ENCODE measurements around the gene GNPDA1.

The GNPDA1 gene

GRCh38 chr5:142020122-142020659 lies 7.4 kb upstream of the GNPDA1 start:
- TF ChIP-seq SIN3A (IDR thresholded peaks at IDR 0.05; ENCODE audit: borderline replicate concordance, insufficient read depth, low read length) (no peak), FOXP2 (optimal IDR thresholded peaks at IDR 0.05; ENCODE audit: borderline replicate concordance, extremely low read depth, extremely low read length, insufficient read depth) (no peak), TAF1 (IDR thresholded peaks at IDR 0.05; ENCODE audit: borderline replicate concordance, insufficient read depth, low read length) (no peak), POLR2AphosphoS5 (IDR thresholded peaks at IDR 0.05; ENCODE audit: low read depth, low read length) (no peak), REST (IDR thresholded peaks at IDR 0.05; ENCODE audit: insufficient read depth in 1 of 2, low read depth in 2 of 2, low read length in 2 of 2) (no peak)

GRCh38 chr5:142017832-142018427 lies 5.1 kb upstream of the GNPDA1 start:
- TF ChIP-seq POLR2AphosphoS5 (IDR thresholded peaks at IDR 0.05; ENCODE audit: low read depth, low read length) (no peak), TAF1 (IDR thresholded peaks at IDR 0.05; ENCODE audit: borderline replicate concordance, insufficient read depth, low read length) (no peak), SIN3A (IDR thresholded peaks at IDR 0.05; ENCODE audit: borderline replicate concordance, insufficient read depth, low read length) (no peak), FOXP2 (optimal IDR thresholded peaks at IDR 0.05; ENCODE audit: borderline replicate concordance, extremely low read depth, extremely low read length, insufficient read depth) (no peak), REST (IDR thresholded peaks at IDR 0.05; ENCODE audit: insufficient read depth in 1 of 2, low read depth in 2 of 2, low read length in 2 of 2) (no peak)

- TF ChIP-seq TAF1 (IDR thresholded peaks at IDR 0.05; ENCODE audit: borderline replicate concordance, insufficient read depth, low read length) (no peak), REST (IDR thresholded peaks at IDR 0.05; ENCODE audit: insufficient read depth in 1 of 2, low read depth in 2 of 2, low read length in 2 of 2) (no peak), FOXP2 (optimal IDR thresholded peaks at IDR 0.05; ENCODE audit: borderline replicate concordance, extremely low read depth, extremely low read length, insufficient read depth) (no peak), POLR2AphosphoS5 (IDR thresholded peaks at IDR 0.05; ENCODE audit: low read depth, low read length) (no peak), SIN3A (IDR thresholded peaks at IDR 0.05; ENCODE audit: borderline replicate concordance, insufficient read depth, low read length) (no peak)
These were observed 3.7 kb upstream of the GNPDA1 start for GRCh38 chr5:142016556-142016955.

GRCh38 chr5:142015781-142016533 lies 3.1 kb upstream of the GNPDA1 start:
- TF ChIP-seq TAF1 (IDR thresholded peaks at IDR 0.05; ENCODE audit: borderline replicate concordance, insufficient read depth, low read length) (0 out of 2 replicates have a peak, but pooled peaks have one; percentile 19), SIN3A (IDR thresholded peaks at IDR 0.05; ENCODE audit: borderline replicate concordance, insufficient read depth, low read length) (no peak)

- TF ChIP-seq POLR2AphosphoS5 (IDR thresholded peaks at IDR 0.05; ENCODE audit: low read depth, low read length) (no peak), REST (IDR thresholded peaks at IDR 0.05; ENCODE audit: insufficient read depth in 1 of 2, low read depth in 2 of 2, low read length in 2 of 2) (no peak), FOXP2 (optimal IDR thresholded peaks at IDR 0.05; ENCODE audit: borderline replicate concordance, extremely low read depth, extremely low read length, insufficient read depth) (no peak), TAF1 (IDR thresholded peaks at IDR 0.05; ENCODE audit: borderline replicate concordance, insufficient read depth, low read length) (no peak), SIN3A (IDR thresholded peaks at IDR 0.05; ENCODE audit: borderline replicate concordance, insufficient read depth, low read length) (no peak)
These were observed 2.2 kb upstream of the GNPDA1 start for GRCh38 chr5:142014911-142015584.

Data from PFSK-1 (cell line).